HG03139 (cell line): Measurements from ENCODE around the gene BARHL1.

ENCODE experiments used
- ATAC-seq: cut with Tn5 transposase; IDR thresholded peaks from one replicate; pipeline ENCODE4 v1.9.1; 2021; ENCODE audit not compliant: unreplicated experiment

BARHL1 gene

GRCh38 chr9:132582276-132582785 is at the start of gene BARHL1:
Gene BARHL1 (plus strand): TSS chr9:132582606. CDS start chr9:132582798, 192 bp downstream.
- ATAC-seq = no peak

GRCh38 chr9:132534832-132535231 is 47.6 kb upstream of the BARHL1 start:
- ATAC-seq = no peak

- no peak for ATAC-seq
Observed at GRCh38 chr9:132536124-132536523, 46.3 kb upstream of the BARHL1 start.

GRCh38 chr9:132537352-132537751 is 45.1 kb upstream of the BARHL1 start:
- ATAC-seq = no peak

DNA sequence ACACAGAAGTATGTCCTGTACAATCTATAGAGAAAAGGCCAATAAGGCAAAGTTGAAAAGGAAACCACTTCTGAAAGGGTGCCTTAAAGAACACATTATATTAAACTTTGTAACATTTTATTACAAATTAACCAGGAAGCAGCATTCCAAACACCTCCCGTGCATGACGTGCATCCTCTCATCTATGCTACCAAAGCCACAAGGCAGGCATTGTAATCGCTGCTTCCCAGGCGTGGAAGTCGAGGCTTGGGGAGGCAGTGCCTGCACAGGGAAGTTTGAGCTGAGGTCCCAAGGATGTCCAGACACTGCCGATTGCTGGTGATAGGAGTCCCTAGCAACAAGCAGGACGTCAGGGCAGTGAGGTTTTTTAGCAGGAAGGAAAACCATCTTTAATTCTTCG is 44.3 kb upstream of the BARHL1 start:
- no peak for ATAC-seq

GRCh38 chr9:132539096-132539495 is 43.3 kb upstream of the BARHL1 start:
- no peak for ATAC-seq

DNA sequence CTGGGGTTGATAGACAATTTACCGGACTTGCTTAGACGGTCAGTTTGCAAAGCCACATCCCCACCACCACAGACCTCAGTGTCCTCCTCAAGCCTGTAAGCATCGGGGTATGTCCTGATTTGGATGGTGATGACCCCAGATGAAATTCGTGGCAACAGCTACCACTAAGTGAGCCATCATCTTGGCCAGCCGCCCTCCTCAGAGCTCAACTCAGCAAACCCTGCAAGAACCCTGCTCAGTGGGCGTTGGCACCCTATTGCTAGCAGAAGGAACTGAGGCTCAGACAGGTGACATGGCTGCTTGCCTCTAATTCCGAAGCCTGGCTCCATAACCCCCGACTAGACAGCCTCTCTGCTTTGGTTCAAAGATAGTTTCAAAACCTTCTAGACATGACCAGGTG is 41.4 kb upstream of the BARHL1 start:
- no peak for ATAC-seq

GRCh38 chr9:132541870-132542830 is 40.3 kb upstream of the BARHL1 start:
- no peak for ATAC-seq

- no peak for ATAC-seq
Observed at GRCh38 chr9:132543251-132543650, 39.2 kb upstream of the BARHL1 start.

GRCh38 chr9:132543960-132544359 is 38.4 kb upstream of the BARHL1 start:
- ATAC-seq = no peak

GRCh38 chr9:132545578-132545977 is 36.8 kb upstream of the BARHL1 start:
- ATAC-seq = no peak

DNA sequence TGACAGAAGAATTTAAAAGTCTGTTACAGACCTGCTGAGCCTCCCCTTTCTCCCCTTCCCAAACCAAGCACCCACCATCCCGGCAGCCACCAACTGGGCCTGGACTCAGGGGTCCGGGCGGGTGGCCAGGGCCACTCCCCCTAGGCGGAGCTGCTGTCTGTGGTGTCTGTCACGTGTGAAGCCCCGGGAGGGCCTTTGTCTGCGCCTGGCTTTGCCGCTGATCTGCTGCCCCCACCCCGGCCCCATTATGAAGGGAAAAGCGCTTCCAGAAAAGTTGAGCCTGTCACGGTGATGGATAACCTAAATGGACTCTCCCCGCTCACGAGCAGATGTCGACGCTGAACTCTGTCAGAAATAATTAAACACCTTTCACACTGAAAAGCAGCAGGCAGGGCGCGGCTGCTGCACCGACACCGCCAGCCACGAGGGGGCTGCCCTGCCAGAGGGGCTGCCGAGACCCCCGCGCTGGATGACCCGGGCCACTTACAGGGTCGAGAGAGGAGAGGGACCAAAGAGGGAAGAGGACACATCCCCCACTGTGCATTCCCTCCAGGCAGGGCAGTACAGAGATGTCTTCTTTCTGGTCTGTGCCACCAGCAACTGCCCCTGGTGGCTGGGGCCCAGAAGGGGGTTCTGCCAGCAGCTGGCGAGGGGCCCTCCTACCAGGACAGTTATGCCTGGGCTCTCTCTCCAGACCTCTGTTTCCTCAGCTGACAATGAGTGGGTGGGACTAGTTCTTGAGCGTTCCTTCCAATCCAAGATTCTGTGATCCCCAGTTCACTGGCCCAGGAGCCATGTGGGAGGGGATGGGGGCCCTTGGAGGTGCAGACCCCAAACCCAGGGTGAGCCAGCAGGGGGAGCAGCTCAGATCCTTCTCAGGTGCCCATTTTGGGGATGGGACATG is 36.0 kb upstream of the BARHL1 start:
- no peak for ATAC-seq

DNA sequence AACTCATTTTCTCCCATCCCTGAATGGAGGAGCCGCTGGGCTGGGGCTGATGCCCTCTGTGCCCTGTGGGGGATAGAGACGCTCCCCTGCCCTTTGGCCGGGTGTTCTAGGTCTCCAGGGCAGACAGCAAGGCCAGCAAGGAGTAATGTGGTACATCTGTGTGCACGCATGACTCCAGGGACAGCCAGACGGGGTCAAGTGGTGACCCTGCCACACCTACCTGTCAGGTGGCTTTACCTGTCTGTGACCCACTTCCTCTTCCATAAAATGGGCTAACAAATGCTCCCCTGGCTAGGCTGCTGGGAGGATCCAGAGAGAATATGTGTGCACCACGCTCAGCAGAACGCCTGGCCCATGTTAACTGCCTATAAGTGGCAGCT is 35.4 kb upstream of the BARHL1 start:
- no peak for ATAC-seq

DNA sequence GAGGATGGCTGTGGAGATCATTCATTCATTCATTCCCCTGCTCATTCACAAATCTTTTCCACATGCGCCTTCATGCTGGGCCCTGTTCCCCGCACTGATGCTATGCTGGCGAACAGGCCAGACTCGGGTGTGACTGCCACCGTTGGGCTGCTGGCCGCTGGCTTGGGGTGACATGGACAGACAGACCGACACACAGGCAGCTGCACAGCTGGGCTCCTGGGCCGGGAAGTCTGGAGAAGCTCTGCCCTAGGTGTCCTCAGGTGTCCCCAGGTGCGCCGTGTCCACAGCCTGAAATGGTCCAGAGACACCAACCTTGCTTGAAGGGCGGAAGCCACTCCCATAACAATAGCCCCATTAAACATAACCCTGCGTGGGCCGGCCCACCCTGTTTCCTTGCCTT is 35.0 kb upstream of the BARHL1 start:
- no peak for ATAC-seq

GRCh38 chr9:132547976-132548730 is 34.3 kb upstream of the BARHL1 start:
- ATAC-seq = no peak

DNA sequence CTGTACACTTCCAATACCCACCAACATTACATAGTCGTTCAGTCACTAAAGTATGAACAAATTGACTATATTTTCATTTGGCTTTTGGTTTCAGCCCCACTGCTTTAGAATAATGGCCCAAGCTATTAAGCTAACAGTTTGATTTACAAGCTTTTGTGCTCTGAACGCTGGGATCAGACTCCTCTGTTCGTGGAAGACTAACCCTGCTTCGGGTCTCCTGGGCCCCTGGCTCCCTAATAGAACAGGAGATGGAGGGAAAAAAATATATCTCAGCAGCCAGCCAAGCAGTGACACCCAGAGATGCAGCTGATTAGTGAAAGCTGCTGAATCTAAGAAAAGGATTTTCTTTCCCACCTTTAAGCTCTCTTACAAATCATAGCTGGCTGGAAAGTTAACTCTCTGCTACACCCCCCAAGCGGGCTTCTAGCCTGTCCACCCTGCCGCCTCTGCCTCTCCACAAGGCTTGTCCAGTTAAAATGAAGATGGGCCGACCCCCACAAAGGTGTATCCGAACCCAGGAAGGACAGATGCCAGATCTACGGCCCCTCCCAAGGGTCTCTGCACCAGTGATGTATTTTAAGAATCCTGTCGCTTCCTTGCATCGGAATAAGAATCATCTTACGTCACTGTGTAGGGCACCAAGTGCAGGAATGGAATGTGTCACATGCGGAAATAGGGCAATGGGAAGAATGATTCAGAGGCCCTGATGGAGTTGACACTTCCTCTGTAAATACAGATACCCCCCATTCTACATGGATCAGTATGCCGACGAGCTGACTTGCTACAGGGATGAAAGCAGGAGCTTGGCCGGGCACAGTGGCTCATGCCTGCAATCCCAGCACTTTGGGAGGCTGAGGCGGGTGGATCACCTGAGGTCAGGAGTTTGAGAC is 33.4 kb upstream of the BARHL1 start:
- no peak for ATAC-seq

DNA sequence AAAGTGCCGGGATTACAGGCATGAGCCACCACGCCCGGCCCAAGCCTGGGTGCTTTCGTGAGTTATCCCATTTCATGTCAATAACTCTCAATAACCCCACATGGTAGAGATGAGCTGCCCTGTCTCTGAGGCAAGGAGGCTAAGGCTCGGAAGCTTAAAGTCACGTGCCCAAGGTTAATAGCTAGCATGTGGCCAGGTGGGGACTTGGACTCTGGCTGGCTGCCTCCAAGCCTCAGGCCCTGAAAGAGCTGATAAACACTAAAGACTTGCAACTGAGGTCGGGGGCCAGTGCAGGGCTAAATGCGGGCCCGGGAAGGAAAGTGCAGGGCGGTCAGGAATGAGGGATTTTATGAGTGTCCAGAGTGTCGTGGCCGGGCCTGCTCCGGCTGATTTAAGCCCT is 30.9 kb upstream of the BARHL1 start:
- ATAC-seq = no peak

- no peak for ATAC-seq
Observed at GRCh38 chr9:132552041-132552440, 30.4 kb upstream of the BARHL1 start.

GRCh38 chr9:132554755-132555154 is 27.7 kb upstream of the BARHL1 start:
- ATAC-seq = no peak

GRCh38 chr9:132555528-132555927 is 26.9 kb upstream of the BARHL1 start:
- no peak for ATAC-seq
